Panc1 (cell line): ENCODE data around the gene NUDT13. TPM values are rescaled to one million over a fixed set of nuclear protein-coding genes. Genes with fewer than 3 reads are reported as not detected.

ENCODE experiments used
- ATAC-seq: fragments of 200-7000 bp; cut with Tn5 transposase; 2 replicates; pipeline ENCODE4 v1.9.1; 2020; ENCODE audit warnings: mild to moderate bottlenecking, moderate library complexity
- BruUV-seq: library from RNA; stranded (reverse); fragments of 400-500 nt; replicated peaks from 2 replicates; lab custom pipeline; 2021; lab: Mats Ljungman, UMichigan
- CTCF ChIA-PET: fragments of 300-600 bp; sonication (Branson Sonifier 250); formaldehyde crosslinking; loops from one replicate; lab custom pipeline; 2022; ENCODE audit warnings: antibody characterized with exemption; lab: Charles Lee
- POLR2A ChIA-PET: fragments of 300-600 bp; sonication (Branson Sonifier 250); formaldehyde crosslinking; loops from one replicate; lab custom pipeline; 2022; ENCODE audit warnings: antibody characterized with exemption; lab: Charles Lee
- DNase-seq: peaks from one replicate; pipeline ENCODE4 v3.0.0-alpha.2; 2010; ENCODE audit warnings: low read depth, low spot score
- H3K27ac ChIP-seq: 2 replicates; pipeline ENCODE4 v1.5.1; 2011; ENCODE audit warnings: mild to moderate bottlenecking, low read length, inconsistent platforms
- H3K27me3 ChIP-seq: fragments of 200-500 bp; sonication (Bioruptor generic); 2 replicates; pipeline ENCODE4 v1.6.0; 2014; ENCODE audit warnings: low read length, inconsistent platforms; ENCODE audit not compliant: control insufficient read depth, insufficient read depth
- H3K36me3 ChIP-seq: fragments of 200-500 bp; sonication (Bioruptor generic); 2 replicates; pipeline ENCODE4 v1.5.1; 2014; ENCODE audit warnings: inconsistent platforms, mild to moderate bottlenecking, low read length, moderate library complexity; ENCODE audit not compliant: control insufficient read depth, insufficient read depth
- H3K4me1 ChIP-seq: 2 replicates; pipeline ENCODE4 v1.5.1; 2011; ENCODE audit warnings: inconsistent platforms, mild to moderate bottlenecking, low read length, moderate library complexity; ENCODE audit not compliant: control insufficient read depth, insufficient read depth
- H3K4me3 ChIP-seq, 2 experiments: 2 replicates each; pipeline ENCODE4 v1.5.1; 2011 to 2012; ENCODE audit warnings: low read depth in 2 of 2, low read length in 2 of 2, mild to moderate bottlenecking in 2 of 2, inconsistent platforms in 1 of 2, moderate library complexity in 1 of 2
- H3K9me3 ChIP-seq: fragments of 200-500 bp; sonication (Bioruptor generic); 2 replicates; pipeline ENCODE4 v1.5.1; 2014; ENCODE audit warnings: low read depth, mild to moderate bottlenecking, inconsistent platforms, low read length, moderate library complexity; ENCODE audit not compliant: control insufficient read depth, insufficient read depth
- CTCF ChIP-seq: fragments of 450-650 bp; IDR thresholded peaks from 2 replicates; pipeline ENCODE4 v1.5.1; 2017; ENCODE audit warnings: mild to moderate bottlenecking
- POLR2AphosphoS5 ChIP-seq: IDR thresholded peaks from 2 replicates; pipeline ENCODE4 v1.6.1; 2012; ENCODE audit warnings: mild to moderate bottlenecking, low read depth, low read length, moderate library complexity
- REST ChIP-seq, 2 experiments: IDR thresholded peaks; 2 replicates each; pipeline ENCODE4 v1.6.1; 2011 to 2012; ENCODE audit warnings: low read depth in 2 of 2, control low read depth in 1 of 2, low read length in 1 of 2, mild to moderate bottlenecking in 1 of 2, moderate library complexity in 1 of 2; ENCODE audit not compliant: insufficient read depth in 1 of 2
- SIN3A ChIP-seq: IDR thresholded peaks from 2 replicates; pipeline ENCODE4 v1.6.1; 2012; ENCODE audit warnings: low read depth, mild to moderate bottlenecking, low read length, moderate library complexity, borderline replicate concordance; ENCODE audit not compliant: insufficient read depth
- TCF7L2 ChIP-seq: IDR thresholded peaks from 2 replicates; pipeline ENCODE4 v1.6.1; 2011; ENCODE audit warnings: mild to moderate bottlenecking, low read depth, low read length, inconsistent platforms
- in situ Hi-C: cut with HindIII; loops from 2 replicates; pipeline ENCODE4 v1.10.0; 2016; ENCODE audit warnings: low sequenced_read_pairs, low pct_unique_long_range_greater_than_20kb
- intact Hi-C: fragments of 100-400 bp; cut with micrococcal nuclease; formaldehyde crosslinking; loops from one replicate; pipeline ENCODE4 v1.10.0; 2022; ENCODE audit not compliant: unreplicated experiment
- total RNA-seq: library from RNA; stranded (reverse); gene quantifications from one replicate; pipeline ENCODE4 v1.2.1, GENCODE V29; 2021; ENCODE audit not compliant: unreplicated experiment

The NUDT13 gene
- total RNA-seq, 1 experiment from 2014 or later, result 6.1 TPM

GRCh38 chr10:73086816-73087215 is 23.4 kb upstream of the NUDT13 start:
- POLR2A ChIA-PET, result interaction anchor here (0.6 kb wide), 1 partner anchor 9 kb away, joined by 3 read pairs; no protein-coding TSS in a partner anchor
- Histone ChIP-seq H3K4me3 (no peak overlapping the region), H3K27me3 (no peaks in the 10 kb centered on the region), H3K9me3 (no peaks in the 10 kb centered on the region), H3K4me1 (peaks cover 6% of the 10 kb centered on the region), H3K36me3 (no peaks in the 10 kb centered on the region), H3K27ac (no peak overlapping the region)
- intact Hi-C loops, result no loop called here
- DNase-seq (no peak), ATAC-seq (no peak)
- in situ Hi-C loops, result no loop called here
- TF ChIP-seq CTCF, result no peak
- no peak for TF ChIP-seq POLR2AphosphoS5
- no peak for TF ChIP-seq TCF7L2
- TF ChIP-seq SIN3A, result no peak
- TF ChIP-seq REST (IDR thresholded peaks at IDR 0.05; ENCODE audit: insufficient read depth in 1 of 2, low read depth in 2 of 2, low read length in 1 of 2), result no peak
- no TSS peak for BruUV-seq
- CTCF ChIA-PET, result no interaction called here

GRCh38 chr10:73088304-73088703 is 22.0 kb upstream of the NUDT13 start:
- intact Hi-C loops, result no loop called here
- no peaks in the 10 kb centered on the region for H3K36me3 ChIP-seq
- ChIA-PET POLR2A (no interaction called here), CTCF (no interaction called here)
- no peak for DNase-seq
- BruUV-seq, result no TSS peak
- H3K27me3 ChIP-seq, result no peaks in the 10 kb centered on the region
- no peaks in the 10 kb centered on the region for H3K9me3 ChIP-seq
- no peak overlapping the region for H3K4me3 ChIP-seq
- TF ChIP-seq SIN3A, result no peak
- TF ChIP-seq POLR2AphosphoS5, result no peak
- TF ChIP-seq TCF7L2, result no peak
- TF ChIP-seq REST (IDR thresholded peaks at IDR 0.05; ENCODE audit: insufficient read depth in 1 of 2, low read depth in 2 of 2, low read length in 1 of 2), result no peak
- no peak for TF ChIP-seq CTCF
- in situ Hi-C loops, result no loop called here
- no peak overlapping the region for H3K27ac ChIP-seq
- peaks cover 3% of the 10 kb centered on the region for H3K4me1 ChIP-seq
- no peak for ATAC-seq
